HG03175 (cell line): ENCODE results near the gene APOBEC3G.

ENCODE experiments used
- ATAC-seq: cut with Tn5 transposase; IDR thresholded peaks from one replicate; pipeline ENCODE4 v1.9.1; 2021; ENCODE audit warnings: mild to moderate bottlenecking, moderate library complexity; ENCODE audit not compliant: unreplicated experiment

The APOBEC3G gene

DNA sequence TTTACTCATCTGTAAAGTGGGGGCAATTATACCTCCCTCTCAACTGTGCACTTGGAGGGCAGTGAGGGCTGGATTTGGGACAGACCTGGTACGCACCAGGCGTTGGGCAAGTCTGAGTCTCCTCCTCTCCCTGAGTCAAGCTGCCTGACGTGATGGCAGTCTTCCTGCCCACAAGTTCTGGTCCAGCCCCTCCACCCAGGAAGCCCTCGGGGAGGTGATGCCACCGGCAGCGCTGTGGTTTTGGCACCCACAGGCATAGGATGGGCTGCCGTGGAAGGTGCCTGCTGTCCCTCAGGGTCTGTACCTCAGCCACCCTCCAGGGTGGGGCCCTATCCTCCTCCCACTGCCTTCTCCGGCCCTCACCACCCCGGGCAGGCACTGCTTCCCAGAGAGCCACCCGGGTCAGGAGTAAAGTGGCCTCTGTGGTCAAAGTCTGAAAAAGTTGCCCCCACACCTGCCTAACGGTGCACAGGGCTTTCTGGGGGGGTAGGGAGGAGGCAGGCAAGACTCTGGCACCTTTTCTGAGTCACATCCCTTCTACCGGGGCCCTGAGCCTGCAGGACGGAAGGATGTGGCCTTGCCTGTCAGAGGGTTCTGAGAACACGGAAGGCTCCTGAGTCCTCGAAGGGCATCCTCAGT is 13.5 kb downstream of the APOBEC3G start:
- no peak for ATAC-seq

DNA sequence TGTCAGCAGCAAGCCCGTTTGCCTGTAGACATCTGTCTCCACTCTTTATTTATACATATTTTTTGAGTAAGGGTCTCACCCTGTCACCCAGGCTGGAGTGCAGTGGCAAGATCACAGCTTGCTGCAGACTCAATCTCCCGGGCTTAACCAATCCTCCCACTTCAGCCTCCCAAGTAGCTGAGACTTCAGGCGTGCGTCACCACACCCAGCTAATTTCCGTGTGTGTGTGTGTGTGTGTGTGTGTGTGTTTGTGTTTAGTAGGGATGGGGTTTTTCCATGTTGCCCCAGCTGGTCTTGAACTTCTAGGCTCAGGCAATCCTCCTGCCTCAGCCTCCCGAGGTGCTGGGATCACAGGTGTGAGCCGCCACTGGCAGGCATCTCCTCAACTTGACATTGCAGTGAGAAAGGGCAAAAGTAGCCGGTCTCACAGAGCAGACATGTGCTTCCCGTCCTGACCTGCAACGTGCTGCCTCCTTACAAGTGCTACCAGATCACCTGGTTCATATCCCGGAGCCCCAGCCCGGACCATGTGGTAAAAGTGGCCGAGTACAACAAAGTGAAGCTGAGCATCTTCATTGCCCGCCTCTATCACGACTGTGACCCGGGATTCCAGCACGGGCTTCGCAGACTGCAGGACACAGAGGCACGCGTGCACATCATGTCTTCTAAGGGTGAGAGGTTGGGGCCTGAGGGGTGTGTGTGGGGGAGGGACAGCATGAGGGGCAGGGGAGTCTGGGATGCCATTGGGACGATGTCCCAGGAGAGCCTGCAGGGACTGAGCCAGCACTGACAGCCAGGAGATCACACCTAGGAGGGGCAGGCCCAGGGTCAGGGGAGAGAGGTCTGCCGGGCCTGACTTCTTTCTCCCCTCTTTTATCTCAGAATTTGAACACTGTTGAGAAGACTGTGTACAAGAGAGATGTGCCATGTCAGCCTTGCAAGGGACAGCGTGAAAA is 14.3 kb downstream of the APOBEC3G start:
- ATAC-seq: no peak

DNA sequence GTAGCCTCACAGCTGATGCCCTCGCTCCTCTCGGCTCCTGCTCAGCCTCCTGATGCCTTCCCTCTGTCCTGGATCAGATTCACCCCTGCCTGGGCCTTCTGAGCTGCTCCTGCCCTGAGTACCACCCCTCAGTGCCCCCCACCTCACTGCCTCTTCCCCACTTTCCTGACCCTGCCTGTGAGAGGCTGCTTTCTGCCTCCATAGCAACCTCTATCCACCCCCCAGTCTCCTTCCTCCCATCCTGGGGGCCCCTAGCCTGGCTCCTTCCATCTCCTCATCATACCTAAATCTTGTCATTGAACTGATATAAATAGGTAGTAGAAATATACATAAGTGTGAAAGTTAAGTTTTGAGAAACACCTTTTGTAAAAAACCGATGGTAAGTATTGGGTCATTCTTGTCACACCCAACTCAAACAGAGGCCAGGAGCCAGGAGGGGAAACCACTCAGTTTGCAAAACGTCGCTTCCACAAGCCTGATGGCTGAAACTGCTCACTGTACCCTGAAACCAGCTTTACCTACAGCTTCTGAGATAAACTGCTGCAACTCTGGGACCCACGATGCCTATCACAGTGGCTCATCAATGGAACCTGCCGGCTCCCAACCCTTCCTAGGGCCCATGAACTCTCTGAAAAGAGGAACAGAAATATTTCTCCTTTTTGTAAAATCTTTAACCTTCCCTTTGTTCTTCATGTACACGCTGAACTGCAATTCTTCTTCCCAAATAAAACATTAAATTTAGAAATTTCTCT is 15.2 kb downstream of the APOBEC3G start:
- no peak for ATAC-seq

DNA sequence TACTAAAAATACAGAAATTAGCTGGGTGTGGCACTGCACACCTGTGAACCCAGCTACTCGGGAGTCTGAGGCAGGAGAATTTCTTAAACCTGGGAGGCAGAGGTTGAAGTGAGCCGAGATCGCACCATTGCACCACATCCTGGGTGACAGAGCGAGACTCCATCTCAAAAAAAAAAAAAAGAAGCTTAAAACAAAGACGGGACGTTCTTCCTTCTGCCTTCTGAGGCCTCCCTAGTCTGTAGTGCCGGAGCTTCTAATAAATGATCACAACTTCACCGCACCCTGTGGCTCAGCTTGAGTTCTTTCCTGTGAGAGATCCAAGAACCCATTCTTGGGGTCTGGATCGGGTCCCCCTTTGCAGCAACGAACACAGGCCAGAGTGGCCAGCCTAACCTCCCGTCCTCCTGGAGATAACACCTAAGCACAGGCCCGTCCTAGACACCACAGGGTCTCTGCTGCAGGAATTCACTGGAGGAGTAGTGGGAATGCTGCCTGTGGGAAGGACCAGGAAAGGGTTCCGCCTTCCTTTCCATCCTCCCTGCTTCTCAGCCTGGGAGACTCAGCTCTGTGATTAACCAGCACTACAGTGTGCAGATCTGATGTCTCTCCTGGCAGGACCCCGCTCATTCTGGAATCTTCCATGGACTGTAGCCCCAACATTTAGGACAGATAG is 17.8 kb downstream of the APOBEC3G start:
- ATAC-seq: no peak

DNA sequence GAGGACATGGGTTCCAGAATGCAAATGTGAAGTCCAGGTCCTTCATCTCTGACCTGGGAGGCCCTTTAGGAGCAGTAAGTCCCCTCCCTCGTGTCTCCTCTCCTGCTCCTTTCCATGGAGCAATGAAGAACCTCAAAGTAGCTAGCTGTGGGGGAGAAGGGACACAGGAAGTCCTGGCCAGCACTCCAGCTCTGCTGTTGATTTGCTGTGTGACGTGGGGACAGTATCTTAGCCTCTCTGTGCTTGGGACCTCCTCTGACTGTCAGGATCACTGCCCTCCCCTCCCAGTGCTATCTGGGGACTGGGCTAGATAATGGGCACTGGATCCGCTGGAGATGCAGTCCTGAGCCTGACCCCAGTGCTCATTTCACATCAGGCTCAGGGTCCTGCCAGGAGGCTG is 18.9 kb downstream of the APOBEC3G start:
- no peak for ATAC-seq

DNA sequence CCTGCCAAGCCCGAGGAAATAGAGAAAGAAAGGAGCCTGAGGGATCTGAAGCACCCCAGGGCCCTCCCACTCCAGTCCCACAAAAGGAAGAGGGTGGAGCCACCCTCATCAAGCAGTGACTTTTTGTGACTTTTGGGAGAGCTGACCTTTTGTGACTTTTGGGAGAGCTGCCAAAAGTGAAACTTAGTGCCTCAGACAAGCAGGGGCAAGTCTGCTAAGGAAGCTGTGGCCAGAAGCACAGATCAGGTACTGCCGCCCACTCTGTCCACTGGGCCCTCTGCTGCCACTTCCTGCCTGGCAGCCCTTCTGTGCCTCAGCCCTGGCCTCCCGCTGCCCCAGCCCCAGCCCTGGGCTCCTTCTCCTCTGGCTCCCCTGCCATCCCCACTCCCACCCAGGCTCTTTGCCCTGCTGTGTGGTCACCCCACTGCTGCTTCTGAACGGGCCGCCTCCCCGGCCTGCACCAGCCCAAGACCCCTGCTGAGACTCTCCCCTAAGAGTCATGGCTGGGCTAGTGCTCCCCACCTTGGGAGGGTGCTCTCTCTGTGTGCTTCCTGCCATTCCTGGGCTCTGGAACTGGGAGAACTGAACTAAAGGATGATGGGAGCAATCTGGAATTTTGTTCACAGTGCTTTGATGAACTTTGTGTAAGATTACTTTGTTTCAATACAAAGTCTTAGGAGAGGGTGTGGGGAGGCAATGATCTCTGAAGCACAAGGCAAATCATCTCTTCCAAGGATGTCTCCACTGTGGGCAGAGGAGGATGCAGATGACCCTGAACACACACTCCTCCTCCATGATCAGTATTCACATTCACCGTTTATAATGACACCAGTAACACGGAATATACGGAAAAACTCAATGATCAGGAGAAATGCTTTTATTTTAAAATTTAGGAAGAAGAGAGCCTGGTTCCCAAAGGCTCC is 20.3 kb downstream of the APOBEC3G start, which contains the start of gene APOBEC3H:
Gene APOBEC3H (plus strand): TSS at position 147 of the 923 bp plus-strand sequence. CDS start 3,035 bp downstream, outside the sequence.
- no peak for ATAC-seq

DNA sequence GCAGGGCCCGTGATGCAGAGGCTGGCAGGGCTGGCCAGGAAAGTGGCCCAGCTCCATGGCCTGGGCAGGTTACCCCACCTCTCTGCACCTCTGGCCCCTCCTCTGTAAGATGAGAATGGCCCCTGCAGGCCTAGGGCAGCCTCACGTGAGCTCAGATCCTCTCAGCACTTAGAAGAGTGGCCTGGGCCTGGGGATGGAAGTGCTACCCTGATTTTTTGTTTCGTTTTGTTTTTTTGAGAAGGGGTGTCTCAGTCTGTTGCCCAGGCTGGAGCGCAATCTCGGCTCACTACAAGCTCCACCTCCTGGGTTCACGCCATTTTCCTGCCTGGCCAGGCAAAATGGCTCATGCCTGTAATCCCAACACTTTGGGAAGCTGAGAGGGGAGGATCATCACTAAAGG is 21.0 kb downstream of the APOBEC3G start:
- ATAC-seq: no peak

DNA sequence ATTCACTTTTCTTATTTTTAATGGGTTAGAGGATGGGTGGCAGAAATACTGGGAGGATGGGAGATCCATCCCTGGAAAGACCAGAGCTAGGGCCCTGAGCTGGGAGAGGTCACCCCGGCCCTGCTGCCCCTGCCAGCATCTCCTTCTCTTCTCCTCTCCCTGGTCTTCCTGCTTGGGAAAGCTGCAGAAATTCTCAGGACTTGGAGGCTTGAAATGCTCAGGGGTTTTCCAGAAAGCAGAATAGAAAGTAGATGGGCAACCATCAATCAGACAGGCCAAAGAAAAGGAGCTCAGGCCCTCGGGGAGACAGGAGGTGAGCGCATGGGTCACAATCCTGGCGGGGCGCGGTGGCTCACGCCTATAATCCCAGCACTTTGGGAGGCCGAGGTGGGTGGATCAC is 21.5 kb downstream of the APOBEC3G start:
- no peak for ATAC-seq

DNA sequence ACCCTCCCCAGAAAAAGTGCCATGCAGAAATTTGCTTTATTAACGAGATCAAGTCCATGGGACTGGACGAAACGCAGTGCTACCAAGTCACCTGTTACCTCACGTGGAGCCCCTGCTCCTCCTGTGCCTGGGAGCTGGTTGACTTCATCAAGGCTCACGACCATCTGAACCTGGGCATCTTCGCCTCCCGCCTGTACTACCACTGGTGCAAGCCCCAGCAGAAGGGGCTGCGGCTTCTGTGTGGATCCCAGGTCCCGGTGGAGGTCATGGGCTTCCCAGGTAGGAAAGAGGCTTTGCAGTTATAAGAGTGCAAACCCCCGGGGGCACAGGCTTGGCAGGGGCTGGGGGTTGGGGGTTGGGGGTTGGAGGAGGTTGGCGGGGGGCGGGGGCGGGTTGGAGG is 24.2 kb downstream of the APOBEC3G start:
- no peak for ATAC-seq

DNA sequence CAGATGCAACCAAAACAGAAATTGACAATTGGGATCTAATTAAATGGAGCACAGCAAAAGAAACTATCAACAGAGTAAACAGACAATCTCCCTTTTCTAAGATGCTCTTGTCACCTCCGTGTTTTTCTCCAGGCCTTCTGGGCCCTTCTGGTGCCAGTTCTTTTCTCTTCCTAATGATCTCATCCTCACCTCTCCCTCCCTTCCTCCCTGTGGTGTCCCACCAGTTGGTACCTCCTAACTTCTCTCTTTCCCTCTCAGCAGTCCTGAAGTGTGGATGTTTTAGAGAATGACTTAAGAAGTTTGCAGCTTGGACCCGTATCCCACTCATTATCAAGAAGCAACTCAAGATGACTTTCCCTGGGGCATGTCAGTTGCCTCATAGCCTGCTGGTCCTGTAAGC is 26.4 kb downstream of the APOBEC3G start:
- ATAC-seq: no peak

DNA sequence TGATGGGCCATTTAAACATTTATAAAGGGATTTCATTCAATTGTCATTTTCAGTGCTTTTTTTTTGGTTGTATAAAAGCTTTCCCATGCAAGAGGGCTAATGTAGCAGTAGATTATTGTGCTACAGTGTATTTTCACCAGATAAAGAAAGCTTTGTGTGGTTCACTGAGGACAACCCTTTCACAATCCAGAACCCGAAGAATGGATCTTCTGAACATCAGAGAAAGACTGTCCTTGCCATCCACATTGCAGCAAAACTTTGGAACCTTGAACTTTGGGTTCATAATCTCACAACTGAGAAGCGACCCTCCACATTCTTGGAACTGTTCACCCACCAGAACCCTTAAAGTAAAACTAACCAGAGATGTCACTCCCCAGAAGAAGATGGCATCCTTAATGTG is 29.3 kb downstream of the APOBEC3G start:
- ATAC-seq: no peak

DNA sequence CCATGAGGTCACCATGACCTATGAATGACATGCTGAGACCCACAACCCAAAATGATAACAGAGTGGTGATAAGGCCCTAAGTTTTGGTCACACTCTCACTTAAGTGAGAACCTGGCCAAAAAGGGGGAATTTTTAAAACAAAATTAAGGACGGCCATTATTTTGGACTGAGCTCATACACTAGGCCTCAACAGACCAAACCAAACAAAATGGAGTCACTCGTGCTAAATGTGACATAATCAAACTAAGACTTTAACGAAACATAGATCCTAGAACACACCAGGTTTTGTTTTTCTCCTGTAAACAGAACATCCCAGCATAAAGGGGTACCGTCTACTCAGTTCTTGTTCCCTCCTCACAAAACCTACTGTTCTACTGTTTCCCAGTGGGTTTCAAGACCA is 31.4 kb downstream of the APOBEC3G start:
- no peak for ATAC-seq

DNA sequence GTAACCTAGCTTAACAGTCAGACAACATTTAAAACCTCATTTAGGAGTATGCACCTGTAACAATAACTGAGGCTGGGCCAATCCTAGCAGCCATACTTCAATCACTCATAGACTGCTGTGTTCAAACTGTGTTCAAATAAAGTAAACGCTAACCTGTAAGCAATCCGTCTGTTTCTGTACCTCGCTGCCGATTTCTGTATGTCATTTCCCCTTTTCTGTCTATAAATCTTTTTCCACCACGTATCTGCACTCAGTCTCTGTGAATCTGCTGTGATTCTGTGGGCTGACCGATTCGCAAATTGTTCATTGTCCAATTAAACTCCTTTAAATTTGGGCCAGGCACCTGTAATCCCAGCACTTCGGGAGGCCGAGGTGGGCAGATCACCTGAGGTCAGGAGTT is 32.3 kb downstream of the APOBEC3G start:
- no peak for ATAC-seq

DNA sequence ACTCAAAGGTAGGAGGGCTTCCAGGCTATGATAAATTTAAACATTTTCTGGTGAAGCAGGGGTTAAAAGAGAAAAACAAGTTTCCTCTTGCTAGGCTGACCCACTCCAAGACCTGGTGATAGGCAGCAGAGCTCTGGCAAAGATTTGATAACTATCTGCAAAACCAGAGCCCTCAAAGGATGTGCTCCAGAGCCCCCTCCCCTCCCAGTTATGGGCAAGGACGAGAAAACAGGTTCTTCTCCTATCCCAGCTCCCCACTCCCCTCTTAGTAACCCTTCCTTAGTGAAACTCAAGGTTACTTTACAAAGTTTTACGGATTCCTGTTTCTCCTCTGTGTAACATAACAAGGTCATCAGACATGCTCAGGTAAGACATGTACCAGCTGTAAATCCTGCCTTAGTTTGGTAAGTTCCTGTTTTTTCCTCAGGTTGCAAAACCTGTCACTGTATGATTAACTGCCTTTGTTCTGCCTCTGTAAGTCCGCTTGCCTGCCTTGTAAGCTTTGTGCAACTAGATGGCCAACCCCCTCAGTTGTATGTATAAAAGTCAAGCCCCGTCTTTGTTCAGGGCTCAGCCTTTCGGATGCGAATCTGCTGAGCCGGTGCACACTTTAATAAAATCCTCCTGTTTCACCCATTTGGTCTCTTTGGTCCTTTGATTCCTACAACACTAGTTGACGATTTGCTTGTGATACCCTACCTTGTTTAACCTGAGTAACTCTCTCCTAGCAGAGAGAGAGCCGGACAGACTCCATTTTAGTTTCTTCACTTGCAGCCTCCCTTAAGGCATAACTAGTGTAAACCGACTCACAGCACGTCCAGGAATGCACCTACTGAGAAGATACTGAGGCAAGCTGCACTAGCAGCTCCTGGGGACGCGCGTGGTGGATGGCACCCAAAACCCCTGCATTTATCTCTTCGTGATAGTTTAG is 33.8 kb downstream of the APOBEC3G start:
- ATAC-seq: no peak

DNA sequence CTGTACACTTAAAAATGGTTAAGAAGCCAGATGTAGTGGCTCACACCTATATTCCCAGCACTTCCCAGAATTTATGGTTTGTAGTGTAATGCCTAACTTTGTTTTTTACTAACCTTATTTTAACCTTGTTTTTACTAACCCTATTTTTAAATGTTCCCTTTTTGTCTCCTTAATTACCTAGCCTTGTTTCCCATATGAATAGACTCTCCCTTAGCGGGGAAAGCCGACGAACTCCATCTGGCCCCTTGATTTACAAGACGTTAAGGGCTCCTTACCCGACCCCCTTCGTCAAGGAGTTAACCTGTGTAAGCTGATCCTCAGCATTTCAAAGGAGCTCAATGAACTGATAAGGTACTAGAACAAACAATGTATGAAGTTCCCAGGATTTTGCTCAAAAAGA is 37.0 kb downstream of the APOBEC3G start:
- no peak for ATAC-seq

DNA sequence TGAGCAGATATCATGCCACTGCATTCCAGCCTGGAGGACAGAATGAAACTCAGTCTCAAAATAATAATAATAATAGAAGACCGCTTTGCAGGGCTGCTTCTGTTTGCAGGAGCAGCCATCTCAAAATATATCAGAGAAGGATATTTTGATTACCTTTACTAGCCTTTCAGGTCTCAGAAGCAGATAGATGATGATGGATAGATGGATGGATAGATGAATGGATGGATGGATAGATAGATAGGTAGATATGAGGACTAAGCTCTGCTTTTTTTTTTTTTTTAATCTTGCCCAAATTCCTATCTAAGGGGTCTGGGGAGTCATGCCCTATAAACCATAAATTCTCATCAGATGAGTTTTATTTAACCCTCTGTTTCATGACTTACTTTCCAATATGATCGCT is 38.5 kb downstream of the APOBEC3G start:
- no peak for ATAC-seq

DNA sequence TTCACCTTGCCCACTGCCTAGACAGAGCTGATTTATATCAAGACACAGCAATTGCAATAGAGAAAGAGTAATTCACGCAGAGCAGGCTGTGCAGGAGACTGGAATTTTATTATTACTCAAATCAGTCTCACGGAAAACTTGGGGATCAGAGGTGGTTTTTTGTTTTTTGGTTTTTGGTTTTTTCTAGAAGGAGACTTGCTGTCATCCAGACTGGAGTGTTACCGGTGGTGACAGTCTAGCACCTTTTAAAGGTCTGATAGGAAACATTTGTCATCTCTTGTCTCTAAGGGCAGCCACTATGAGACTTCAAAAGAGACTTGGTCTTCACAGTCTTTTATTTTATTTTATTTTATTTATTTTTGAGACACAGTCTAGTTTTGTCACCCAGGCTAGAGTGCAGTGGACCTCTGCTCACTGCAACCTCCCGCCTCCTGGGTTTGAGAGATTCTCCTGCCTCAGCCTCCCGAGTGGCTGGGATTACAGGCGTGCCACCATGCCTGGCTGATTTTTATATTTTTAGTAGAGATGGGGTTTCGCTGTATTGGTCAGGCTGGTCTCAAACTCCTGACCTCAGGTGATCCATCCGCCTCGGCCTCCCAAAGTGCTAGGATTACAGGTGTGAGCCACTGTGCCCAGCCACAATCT is 39.0 kb downstream of the APOBEC3G start:
- no peak for ATAC-seq

DNA sequence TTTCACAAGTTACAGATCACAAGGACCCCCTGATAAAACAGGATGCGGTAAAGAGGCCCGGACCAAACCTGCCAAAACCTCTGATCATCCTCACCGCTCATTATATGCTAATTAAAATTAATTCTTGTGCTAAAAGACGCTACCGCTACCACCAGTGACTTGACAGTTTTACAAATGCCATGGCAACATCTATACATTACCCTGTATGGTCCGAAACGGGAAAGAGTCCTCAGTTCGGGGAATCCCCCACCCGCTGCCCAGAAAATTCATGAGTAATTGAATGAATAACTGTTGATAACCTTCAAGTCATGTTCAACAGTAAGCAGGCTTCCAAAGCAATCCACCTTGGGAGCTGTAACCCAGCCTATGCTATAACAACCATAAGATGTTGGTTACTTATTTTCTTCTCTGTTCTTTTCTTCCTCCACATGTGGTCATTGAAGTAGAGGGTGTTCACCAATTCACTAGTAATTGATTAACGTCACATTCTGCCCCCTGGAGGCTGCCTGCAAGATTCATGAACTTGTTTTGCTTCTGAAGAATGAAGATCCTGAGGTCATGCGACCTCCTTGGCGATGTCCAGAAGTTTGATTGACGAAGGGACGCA is 40.6 kb downstream of the APOBEC3G start:
- peak; percentile 64 for ATAC-seq
